OCI-LY1 (cell line): ENCODE measurements around the gene CLK3.

ENCODE experiments used
- H2AFZ ChIP-seq: fragments of 200-600 bp; sonication (generic), shearing (Covaris generic); 2 replicates; pipeline ENCODE4 v1.6.0; 2014; ENCODE audit warnings: antibody characterized with exemption, mild to moderate bottlenecking, low read length
- H3F3A ChIP-seq: fragments of 200-600 bp; sonication (generic), shearing (Covaris generic); 2 replicates; pipeline ENCODE4 v1.6.0; 2014; ENCODE audit warnings: mild to moderate bottlenecking, antibody characterized with exemption, low read length, moderate library complexity; ENCODE audit not compliant: insufficient read depth
- H3K27ac ChIP-seq: fragments of 200-600 bp; sonication (generic); 2 replicates; pipeline ENCODE4 v1.5.1; 2014; ENCODE audit warnings: low read length, mixed run types, mild to moderate bottlenecking, low read depth; ENCODE audit not compliant: poor library complexity, severe bottlenecking
- H3K27me3 ChIP-seq: fragments of 200-600 bp; sonication (generic); 2 replicates; pipeline ENCODE4 v1.6.0; 2014; ENCODE audit warnings: antibody characterized with exemption, mild to moderate bottlenecking, low read length, moderate library complexity; ENCODE audit not compliant: insufficient read depth
- H3K36me3 ChIP-seq: fragments of 200-600 bp; sonication (generic); 2 replicates; pipeline ENCODE4 v1.6.1; 2014; ENCODE audit warnings: mild to moderate bottlenecking, antibody characterized with exemption, low read length, moderate library complexity, mixed read lengths; ENCODE audit not compliant: insufficient read depth
- H3K4me1 ChIP-seq: fragments of 200-600 bp; sonication (generic); 2 replicates; pipeline ENCODE4 v1.5.1; 2014; ENCODE audit warnings: mild to moderate bottlenecking, low read length, moderate library complexity; ENCODE audit not compliant: insufficient read depth, severe bottlenecking
- H3K4me2 ChIP-seq: fragments of 200-600 bp; sonication (generic), shearing (Covaris generic); 2 replicates; pipeline ENCODE4 v1.6.1; 2014; ENCODE audit warnings: low read length
- H3K4me3 ChIP-seq: fragments of 200-600 bp; sonication (generic); 2 replicates; pipeline ENCODE4 v1.5.1; 2014; ENCODE audit warnings: low read length, low read depth, mild to moderate bottlenecking, mixed read lengths; ENCODE audit not compliant: poor library complexity, severe bottlenecking
- H3K79me2 ChIP-seq: fragments of 200-600 bp; shearing (Covaris generic); 2 replicates; pipeline ENCODE4 v1.6.1; 2016; ENCODE audit warnings: mixed run types, low read length, mixed read lengths; ENCODE audit not compliant: insufficient read depth
- H3K9ac ChIP-seq: fragments of 200-600 bp; sonication (generic), shearing (Covaris generic); 2 replicates; pipeline ENCODE4 v1.6.1; 2014; ENCODE audit warnings: mild to moderate bottlenecking, low read length, mixed read lengths
- H3K9me2 ChIP-seq: fragments of 200-600 bp; sonication (generic), shearing (Covaris generic); 2 replicates; pipeline ENCODE4 v1.6.1; 2014; ENCODE audit warnings: low read depth, mild to moderate bottlenecking, low read length, mixed read lengths
- H3K9me3 ChIP-seq: fragments of 200-600 bp; shearing (Covaris generic); 2 replicates; pipeline ENCODE4 v1.6.1; 2014; ENCODE audit warnings: low read length, mixed read lengths
- H4K20me1 ChIP-seq: fragments of 200-600 bp; sonication (generic), shearing (Covaris generic); 2 replicates; pipeline ENCODE4 v1.6.0; 2016; ENCODE audit warnings: mild to moderate bottlenecking, low read length; ENCODE audit not compliant: insufficient read depth
- CTCF ChIP-seq: fragments of 200-600 bp; sonication (generic), shearing (Covaris generic); IDR thresholded peaks from 2 replicates; pipeline ENCODE4 v1.5.1; 2017; ENCODE audit warnings: mild to moderate bottlenecking, antibody characterized with exemption, low read length, moderate library complexity, mixed read lengths
- EZH2 ChIP-seq: fragments of 200-600 bp; sonication (generic), shearing (Covaris generic); IDR thresholded peaks from 2 replicates; pipeline ENCODE4 v1.8.0; 2017; ENCODE audit warnings: borderline replicate concordance, mixed run types, mild to moderate bottlenecking, antibody characterized with exemption, low read length, moderate library complexity, mixed read lengths

Gene CLK3

GRCh38 chr15:74653426-74654102, 37.9 kb downstream of the CLK3 start:
- Histone ChIP-seq H3K36me3 (peaks cover 31% of the 10 kb centered on the region), H3K4me3 (peak overlapping the region; percentile 11), H3K27me3 (no peaks in the 10 kb centered on the region), H2AFZ (no peak overlapping the region), H3K9me2 (no peaks in the 10 kb centered on the region), H3K4me2 (peak overlapping the region; percentile 55), H3K4me1 (peaks cover 73% of the 10 kb centered on the region), H3K9me3 (no peaks in the 10 kb centered on the region), H4K20me1 (no peaks in the 10 kb centered on the region), H3K9ac (peak overlapping the region; percentile 61), H3K79me2 (no peaks in the 10 kb centered on the region), H3K27ac (peak overlapping the region; percentile 99), H3F3A (peaks cover 14% of the 10 kb centered on the region)
- no peak for TF ChIP-seq EZH2
- TF ChIP-seq CTCF = no peak

GRCh38 chr15:74655424-74655823, 39.8 kb downstream of the CLK3 start:
- H3K4me1 ChIP-seq = peaks cover 66% of the 10 kb centered on the region
- H3K4me2 ChIP-seq = peak overlapping the region; percentile 55
- peaks cover 21% of the 10 kb centered on the region for H3K36me3 ChIP-seq
- H3K9ac ChIP-seq = peak overlapping the region; percentile 50; the same call in 1 of the 2 replicates
- H3K79me2 ChIP-seq = no peaks in the 10 kb centered on the region
- TF ChIP-seq CTCF (no peak), EZH2 (no peak)
- no peaks in the 10 kb centered on the region for H3K9me3 ChIP-seq
- H3K4me3 ChIP-seq = no peak overlapping the region
- H3K27me3 ChIP-seq = no peaks in the 10 kb centered on the region
- H3K27ac ChIP-seq = peak overlapping the region; percentile 99
- no peaks in the 10 kb centered on the region for H3K9me2 ChIP-seq
- no peaks in the 10 kb centered on the region for H4K20me1 ChIP-seq
- no peak overlapping the region for H2AFZ ChIP-seq
- H3F3A ChIP-seq = peaks cover 14% of the 10 kb centered on the region

- H3K9me3 ChIP-seq = no peaks in the 10 kb centered on the region
- H3K4me2 ChIP-seq = no peak overlapping the region
- H2AFZ ChIP-seq = no peak overlapping the region
- H3K27ac ChIP-seq = peak overlapping the region; percentile 99
- H3K36me3 ChIP-seq = peaks cover 24% of the 10 kb centered on the region
- no peak overlapping the region for H3K4me3 ChIP-seq
- TF ChIP-seq EZH2 = no peak
- TF ChIP-seq CTCF = no peak
- no peaks in the 10 kb centered on the region for H3K79me2 ChIP-seq
- no peaks in the 10 kb centered on the region for H3K27me3 ChIP-seq
- no peaks in the 10 kb centered on the region for H3K9me2 ChIP-seq
- no peaks in the 10 kb centered on the region for H4K20me1 ChIP-seq
- H3K4me1 ChIP-seq = peaks cover 51% of the 10 kb centered on the region
- no peak overlapping the region for H3K9ac ChIP-seq
- H3F3A ChIP-seq = peaks cover 14% of the 10 kb centered on the region
These were observed 41.4 kb downstream of the CLK3 start for GRCh38 chr15:74656935-74657535.
